Measurements from ENCODE around the gene RNF169. TPM values are rescaled to one million over a fixed set of nuclear protein-coding genes. Genes with fewer than 3 reads are reported as not detected.

RNF169 gene
- total and polyA plus RNA-seq, 2 of the 8 experiments (the other 6 are each of a cell fraction or from before 2014, with no cell fraction given), result 3.6 to 12.5 TPM

DNA sequence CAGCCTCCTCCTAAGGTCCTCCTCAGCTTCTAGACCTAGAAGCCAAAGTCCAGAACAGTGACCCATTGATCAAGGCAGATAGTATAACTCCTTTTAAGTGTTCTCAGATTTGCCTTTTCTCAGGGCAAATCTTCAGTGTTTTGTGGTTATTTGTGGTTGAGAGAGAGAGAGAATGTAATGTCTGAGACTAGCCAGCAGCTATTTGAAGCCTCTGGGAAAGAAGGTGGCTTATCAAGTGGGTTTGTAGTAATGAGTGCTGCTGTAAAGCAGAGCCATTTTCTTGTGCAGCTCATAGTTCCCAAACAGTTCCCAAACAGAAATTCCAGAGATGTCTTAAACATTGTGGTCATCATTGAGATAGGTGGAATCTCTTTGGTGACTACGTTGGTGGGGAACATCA lies 89.5 kb downstream of the RNF169 start (continued):
- TF ChIP-seq BACH1 (IDR thresholded peaks at IDR 0.05; ENCODE audit: low read length) (no peak), SP2 (IDR thresholded peaks at IDR 0.05; ENCODE audit: low read length) (no peak)
- TF ChIP-seq, protein P1, sequence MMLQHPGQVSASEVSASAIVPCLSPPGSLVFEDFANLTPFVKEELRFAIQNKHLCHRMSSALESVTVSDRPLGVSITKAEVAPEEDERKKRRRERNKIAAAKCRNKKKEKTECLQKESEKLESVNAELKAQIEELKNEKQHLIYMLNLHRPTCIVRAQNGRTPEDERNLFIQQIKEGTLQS (IDR thresholded peaks at IDR 0.05; ENCODE audit: insufficient read depth, low read depth, low read length), result no peak

Measured in H1 (cell line).